HG03039 (cell line): ENCODE results near the gene INVS.
"Not testable (repeated sequence)": the region's sequence is repeated elsewhere in the genome, so short reads cannot be mapped to it uniquely, and the experiment has no call there.

Experiments
- ATAC-seq: cut with Tn5 transposase; IDR thresholded peaks from one replicate; pipeline ENCODE4 v1.9.1; 2021; ENCODE audit warnings: mild to moderate bottlenecking, moderate library complexity; ENCODE audit not compliant: unreplicated experiment

Gene INVS

DNA sequence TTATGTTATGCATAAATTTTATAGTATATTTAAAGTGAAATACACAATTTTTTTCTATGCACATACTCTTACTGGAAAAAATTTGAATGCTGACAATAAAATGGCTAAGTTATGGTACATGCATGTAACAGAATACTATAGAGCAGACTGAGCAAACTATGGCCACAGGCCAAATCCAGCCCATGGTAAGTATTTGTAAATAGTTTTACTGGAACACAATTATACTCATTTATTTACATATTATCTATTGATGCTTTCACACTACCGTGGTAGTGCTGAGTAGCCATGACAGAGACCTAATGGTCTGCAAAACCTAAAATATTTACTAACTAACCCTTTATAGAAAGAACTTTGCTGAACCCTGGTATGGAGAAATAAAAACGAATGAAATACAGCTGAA, 208.0 kb downstream of the INVS start:
- ATAC-seq: no peak

DNA sequence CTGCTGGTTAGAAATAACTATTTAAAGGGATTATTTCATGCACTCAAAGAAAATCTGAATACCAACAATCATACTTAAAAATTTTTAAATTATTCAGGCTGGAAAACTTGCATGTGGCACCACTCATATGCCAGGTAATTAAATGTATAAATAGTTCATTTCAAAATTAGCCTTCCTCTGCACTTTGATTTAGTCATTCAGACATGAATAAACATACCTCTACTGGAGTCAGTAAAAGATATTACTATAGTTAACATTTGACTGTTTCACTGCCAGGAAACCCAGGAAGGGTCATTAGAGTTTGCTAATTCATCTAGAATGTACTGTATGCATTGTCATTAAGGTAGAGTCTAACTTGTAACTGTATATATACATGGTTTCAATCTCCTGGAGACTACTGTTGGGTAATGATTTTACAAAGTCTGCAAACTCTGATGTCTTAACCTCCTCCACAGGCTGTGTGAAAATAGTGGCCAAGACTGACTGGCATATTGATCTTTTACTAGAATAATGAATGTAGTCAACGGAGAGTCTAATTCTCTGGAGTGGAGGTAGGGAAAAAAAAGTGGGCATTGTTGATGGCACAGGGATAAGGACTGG, 210.0 kb downstream of the INVS start:
- ATAC-seq: no peak

DNA sequence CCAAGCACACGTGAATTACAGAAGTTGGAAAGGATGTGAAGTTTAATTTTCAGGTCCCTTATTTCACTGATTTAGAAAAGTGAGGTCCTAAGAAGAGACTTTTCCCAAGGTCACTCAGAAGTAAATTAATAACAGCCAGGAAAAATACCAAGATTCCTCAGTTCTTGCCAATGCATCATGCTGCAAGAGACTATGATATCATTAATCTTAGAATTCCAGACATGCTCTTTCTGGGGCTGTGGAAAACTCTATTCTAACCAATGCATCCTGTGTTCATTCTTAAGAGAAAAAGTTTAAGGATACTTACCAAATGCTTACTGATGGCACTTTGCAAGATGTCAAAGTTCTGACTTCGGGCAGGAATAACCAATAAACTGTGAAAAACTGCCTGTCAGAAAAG, 210.9 kb downstream of the INVS start:
- ATAC-seq: no peak

DNA sequence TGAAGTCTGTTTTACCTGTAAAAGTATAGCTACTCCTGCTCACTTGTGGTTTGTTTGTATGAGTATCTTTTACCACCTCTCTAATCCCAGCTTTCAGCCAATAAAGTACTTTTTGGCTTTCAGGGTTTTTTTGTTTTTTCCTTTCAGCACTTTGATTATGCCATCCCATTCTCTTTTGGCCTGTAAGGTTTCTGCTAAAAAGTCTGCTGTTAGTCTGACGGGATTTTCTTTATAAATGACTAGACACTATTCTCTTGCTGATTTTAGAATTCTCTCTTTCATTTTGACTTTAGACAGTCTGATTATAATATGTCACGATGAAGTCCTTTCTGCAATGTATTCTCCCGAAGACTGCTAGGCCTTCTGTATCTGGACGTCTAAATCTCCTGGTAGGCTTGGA, 216.5 kb downstream of the INVS start:
- no peak for ATAC-seq

DNA sequence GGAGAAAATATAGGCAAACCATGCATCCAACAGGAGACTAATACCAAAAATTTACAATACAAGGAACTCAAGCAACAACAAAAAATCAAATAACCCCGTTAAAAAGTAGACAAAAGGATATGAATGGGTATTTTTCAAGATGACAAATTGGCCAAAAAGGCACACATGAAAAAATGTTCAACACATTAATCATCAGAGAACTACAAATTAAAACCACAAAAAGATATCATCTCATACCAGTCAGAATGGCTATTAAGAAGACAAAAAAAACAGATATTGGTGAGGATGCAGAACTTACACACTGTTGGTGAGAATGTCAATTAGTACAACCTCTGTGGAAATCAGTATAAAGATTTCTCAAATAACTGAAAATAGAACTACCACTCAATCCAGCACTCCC, 218.7 kb downstream of the INVS start:
- no peak for ATAC-seq

DNA sequence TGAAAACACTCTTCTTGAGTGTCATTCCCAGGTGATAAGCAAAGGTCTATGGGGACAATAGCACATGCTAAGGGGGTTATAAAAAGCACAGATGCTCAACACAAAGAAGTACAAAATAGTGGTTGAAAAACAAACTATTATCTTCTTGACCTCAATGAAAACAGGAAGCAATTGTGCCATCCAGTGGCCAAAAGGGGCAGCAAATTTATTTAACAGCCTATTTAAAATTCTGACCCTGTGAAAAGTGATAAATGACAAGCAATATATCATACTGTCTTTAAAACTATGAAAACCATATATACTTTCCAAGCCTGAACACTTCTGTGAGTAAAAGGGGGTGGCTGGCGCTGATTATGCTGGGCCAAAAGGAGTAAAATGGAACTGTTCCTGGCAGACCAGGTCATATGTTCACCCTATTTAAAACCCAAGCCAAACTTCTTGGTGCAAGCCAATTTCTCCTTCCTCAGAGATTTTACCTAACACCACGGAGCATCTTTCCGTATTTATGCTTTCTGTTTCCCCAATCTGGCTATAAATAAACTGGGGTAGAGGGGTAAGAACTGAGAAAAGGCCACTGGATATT, 224.0 kb downstream of the INVS start:
- ATAC-seq: no peak

DNA sequence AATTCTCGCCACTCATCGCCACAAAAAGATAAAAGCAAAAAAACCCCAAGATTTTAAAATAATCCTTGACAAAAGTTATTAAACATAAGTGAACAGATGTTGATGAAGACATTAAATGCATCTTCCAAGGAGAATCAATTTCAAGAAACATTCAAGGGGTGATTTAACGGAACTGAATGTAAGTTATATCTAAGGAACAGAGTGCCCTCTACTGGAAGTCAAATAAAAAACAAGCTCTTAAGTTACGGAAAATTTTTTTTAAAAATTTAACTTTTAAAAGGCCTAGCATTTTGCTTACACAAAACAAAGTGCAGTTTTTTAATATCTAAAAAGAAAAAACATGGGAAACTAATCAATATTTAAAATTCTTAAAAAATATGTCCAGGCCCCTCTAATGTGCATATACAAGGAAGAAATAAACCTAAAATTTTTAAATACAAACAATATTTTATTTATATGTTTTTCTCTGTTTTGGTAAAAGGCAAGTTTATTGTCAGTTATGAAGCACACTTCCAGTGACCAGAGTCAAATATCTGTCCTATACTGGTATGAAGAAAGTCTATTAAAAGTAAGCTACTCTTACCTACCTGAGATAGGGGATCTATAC, 225.7 kb downstream of the INVS start:
- no peak for ATAC-seq

DNA sequence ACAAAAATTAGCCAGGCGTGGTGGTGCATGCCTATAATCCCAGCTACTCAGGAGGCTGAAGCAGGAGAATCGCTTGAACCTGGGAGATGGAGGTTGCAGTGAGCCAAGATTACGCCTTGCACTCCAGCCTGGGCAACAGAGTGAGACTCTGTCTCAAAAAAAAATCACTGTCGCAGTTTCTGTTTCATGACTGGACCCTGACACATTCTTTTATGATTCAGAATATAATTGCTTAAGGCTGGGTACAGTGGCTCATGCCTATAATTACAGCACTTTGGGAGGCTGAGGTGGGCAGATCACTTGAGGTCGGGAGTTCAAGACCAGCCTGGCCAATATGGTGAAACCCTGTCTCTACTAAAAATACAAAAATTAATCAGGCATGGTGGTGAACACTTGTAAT, 239.7 kb downstream of the INVS start:
- ATAC-seq: not testable (repeated sequence)

DNA sequence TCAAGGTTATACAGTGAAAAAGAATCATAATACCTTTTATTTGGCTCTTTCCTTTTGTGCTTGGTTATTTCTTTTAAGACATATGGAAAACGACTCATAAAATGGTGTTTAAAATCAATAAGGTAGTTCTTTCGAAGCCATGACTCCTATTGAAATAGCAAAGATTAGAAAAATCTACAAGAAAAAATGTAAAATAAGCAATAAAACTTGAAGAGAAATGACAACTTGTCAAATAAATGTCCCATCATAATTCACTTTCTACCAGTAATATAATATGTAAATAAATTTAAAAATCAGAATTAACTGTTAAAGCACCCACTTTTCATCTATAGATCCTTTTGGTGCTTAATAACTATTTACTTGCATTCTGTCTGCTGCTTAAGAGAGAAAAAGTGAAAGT, 241.2 kb downstream of the INVS start:
- no peak for ATAC-seq

DNA sequence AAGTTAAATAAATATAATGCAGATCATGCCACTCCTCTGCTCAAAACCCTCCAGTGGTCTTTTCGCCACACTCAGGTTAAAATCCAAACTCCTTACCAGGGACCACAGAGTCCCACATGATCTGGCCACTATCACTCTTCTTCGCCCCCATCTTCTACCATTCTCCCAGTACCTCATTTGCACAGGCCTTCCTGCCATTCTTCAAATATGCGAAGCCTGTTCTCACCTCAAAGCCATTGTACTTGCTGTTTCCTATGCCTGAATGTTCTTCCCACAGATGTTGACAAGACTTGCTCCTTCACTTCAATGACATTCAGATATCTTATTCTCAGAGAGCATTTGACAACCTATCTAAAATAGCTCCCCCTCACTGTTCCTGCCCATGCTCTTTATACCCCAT, 242.8 kb downstream of the INVS start:
- ATAC-seq: no peak

DNA sequence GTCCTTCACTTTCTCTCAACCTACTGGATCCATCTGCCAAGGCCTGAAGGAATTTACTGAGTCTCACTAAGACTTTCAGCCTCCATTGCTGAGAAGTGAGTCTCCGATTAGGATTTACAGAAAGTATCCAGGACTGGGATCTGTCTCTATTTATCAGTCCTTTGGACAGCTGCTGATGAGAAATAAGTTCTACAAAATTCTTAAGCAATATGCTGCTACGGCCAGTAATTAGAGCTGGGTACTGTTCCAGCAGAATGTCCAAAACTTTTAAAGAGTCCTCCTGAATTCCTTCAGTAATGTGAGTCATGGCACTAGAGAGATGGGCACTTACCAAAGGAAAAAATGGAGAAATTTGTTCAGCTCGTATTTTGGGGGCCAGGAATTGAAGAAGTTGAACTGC, 247.8 kb downstream of the INVS start:
- no peak for ATAC-seq

DNA sequence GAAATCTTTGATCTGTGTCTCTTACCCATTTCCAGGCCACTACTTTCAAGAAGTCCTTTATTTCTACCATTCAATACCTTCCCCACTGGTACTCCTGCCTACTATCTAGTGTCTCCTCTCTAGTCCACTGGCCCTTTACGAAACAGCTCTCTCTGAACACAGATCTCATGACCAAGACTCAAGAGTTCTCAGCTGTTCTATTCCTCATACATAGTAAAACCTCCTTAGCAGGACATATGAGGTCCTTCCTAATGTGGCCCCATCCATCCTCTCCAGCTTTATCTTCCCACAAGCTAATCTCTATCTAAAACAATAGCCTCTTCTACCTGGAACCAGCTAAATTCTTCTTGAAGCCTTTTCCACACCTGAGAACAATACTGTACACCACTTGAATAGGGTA, 251.1 kb downstream of the INVS start:
- no peak for ATAC-seq
